UCSD-AML1 (cell line): ENCODE results near the gene SF3B2.
"Not testable (repeated sequence)": the region's sequence is repeated elsewhere in the genome, so short reads cannot be mapped to it uniquely, and the experiment has no call there.

Experiments used
- DNase-seq: peaks from one replicate; lab custom pipeline; 2025; ENCODE audit not compliant: unreplicated experiment; lab: John Stamatoyannopoulos, UW

SF3B2 gene

DNA sequence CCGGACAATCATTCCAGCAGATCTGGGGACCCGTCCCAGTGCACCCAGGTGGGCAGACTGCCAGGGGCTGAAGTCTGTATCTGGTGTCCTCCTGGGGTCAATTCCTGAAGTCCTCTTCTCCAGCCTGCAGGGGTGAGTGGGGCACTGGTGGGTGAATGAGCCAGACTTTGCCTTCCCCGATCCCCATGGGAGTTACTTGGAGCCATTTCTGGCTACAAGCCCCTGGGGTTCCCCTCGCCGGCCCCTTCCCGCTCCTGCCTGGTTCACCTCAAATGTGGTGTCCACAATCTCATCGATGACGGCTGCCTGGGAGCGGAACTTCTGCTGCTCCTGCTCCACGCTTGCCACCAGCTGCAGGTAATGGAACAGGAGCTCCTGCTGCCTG lies 35.4 kb upstream of the SF3B2 start:
- no peak for DNase-seq

DNA sequence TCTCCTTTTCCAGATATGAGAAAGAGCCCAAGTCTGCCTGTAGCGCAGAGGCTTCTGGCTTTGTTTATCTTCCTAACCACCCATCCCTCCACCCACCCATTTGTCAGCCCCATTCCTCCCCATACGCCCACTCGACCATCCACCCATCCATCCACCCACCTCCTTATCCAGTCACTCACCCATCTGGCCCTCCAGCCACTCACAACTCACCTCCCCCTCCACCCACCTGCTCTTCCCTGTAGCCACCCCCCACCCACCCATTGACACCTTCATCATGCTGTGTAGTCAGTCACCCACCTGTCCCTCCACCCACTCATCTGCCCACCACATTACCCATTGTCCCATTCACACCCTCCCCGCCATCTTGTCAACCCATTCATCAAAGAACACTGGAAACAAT lies 34.8 kb upstream of the SF3B2 start:
- no peak for DNase-seq

GRCh38 chr11:66020212-66020611 lies 32.0 kb upstream of the SF3B2 start:
- DNase-seq = no peak

- DNase-seq = peak; percentile 81
Observed at GRCh38 chr11:66020618-66021357, 31.4 kb upstream of the SF3B2 start.

GRCh38 chr11:66022401-66023185 lies 29.6 kb upstream of the SF3B2 start:
- DNase-seq = peak; percentile 79

DNA sequence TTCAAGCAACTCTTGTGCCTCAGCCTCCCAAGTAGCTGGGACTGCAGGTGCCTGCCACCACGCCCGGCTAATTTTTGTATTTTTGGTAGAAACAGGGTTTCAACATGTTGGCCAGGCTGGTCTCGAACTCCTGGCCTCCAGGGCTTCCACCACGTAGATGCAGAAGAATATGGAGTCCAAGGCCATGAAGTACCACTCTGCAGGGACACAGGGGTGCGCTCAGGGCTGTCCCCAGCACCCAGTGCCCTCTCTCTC lies 29.1 kb upstream of the SF3B2 start:
- not testable (repeated sequence) for DNase-seq

DNA sequence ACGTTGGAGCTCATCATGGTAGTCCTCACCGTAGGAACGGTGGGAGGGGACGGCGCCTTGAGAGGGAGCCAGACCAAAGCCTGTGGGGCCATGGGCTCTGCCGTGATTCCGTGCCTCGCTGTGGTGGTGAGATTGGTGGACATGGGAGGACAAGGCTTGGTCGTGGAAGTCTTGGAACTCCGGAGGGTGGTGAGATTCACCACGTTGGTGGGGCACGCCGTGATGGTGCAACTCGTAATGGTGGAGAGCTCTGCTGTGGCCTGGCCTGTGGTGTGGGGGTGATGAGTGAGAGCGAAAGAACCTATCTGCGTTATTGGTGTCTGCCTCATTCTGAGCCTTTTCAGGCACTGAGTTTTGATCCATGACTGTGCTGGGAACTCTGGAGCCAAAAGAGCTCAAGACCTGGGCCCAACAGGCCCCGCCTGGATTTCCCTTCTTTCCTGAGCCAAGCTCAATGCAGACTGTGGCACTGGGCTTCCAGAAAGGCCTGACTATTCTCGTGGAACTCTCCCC lies 26.1 kb upstream of the SF3B2 start, which contains the start of gene CATSPER1:
Gene CATSPER1 (minus strand): TSS at position 463 of the 513 bp plus-strand sequence. CDS start 100 bp downstream, at position 363.
- DNase-seq = no peak

DNA sequence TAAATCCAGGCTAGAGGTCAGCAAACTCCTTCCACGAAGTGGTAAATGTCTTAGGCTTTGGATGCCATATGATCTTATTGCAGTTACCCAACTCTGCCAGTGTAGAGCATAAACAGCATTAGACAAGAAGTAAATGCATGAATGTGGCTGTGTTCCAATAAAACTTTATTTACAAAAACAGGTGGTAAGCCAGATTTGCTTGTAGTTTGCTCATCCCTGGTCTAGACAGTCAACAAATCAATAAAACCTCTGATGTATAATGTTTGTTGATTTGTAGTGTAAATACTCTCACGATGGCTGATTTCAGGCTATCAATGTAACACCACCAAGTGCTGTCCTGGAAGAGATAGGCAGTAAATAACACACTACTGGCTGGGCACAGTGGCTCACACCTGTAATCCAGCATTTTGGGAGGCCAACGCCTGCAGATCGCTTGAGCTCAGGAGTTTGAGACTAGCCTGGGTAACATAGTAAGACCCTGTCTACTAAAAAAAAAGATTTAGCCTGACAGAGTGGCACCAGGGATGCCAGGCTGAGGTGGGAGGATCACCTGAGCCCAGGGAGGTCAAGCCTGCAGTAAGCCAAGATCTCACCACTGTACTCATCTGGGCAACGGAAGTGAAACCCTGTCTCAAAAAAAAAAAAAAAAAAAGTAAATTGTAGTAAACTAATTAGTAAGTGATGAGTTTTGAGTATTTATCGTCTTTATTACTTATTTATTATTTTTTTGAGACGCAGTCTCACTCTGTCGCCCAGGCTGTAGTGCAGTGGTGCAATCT lies 19.0 kb upstream of the SF3B2 start:
- no peak for DNase-seq

DNA sequence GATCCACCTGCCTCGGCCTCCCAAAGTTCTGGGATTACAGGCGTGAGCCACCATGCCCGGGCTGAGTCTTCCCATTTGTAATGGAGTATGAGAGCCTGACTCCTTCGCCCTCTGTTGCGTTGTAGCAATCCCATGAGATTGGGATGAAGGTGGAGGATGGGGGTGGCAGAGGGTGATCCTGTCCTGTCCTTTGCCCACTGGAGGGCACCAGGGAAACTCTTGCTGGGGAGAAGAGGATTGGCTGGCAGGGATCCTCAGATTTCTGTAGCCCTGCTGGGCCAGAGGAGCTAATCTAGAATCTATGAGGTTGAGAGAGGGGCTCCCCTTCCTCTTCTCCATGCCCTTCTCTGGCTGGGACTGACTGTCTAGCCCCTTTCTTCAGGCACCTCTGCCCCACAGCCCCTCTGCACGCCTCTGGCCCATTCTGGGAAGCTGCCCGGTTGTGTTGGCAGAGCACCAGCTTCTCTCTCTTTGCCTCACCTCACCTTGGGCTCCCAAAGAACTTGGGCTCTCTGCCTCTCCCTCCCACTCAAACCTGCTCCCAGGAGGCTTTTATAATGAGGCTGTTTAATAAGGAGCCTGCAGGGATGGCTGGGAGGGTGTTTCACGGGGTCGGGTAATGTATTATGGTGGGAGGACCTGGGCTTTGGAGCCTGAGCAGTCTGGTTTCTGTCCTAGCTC lies 16.4 kb upstream of the SF3B2 start:
- DNase-seq = no peak

DNA sequence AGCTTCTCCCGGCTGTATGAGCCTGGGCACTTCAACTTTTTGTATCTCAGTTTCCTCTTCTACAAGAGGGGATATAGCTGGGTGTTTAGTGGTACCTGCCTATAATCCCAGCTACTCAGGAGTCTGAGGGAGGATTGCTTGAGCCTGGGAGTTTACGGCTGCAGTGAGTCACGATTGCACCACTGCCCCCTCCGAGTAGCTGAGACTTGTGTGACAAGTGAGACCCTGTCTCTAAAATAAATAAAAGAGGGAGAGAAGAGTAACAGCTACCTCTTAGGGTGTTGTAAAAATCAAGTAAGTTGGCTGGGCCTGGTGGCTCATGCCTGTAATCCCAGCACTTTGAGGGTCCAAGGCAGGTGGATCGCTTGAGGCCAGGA lies 15.8 kb upstream of the SF3B2 start:
- no peak for DNase-seq

- DNase-seq = no peak
Observed at GRCh38 chr11:66037327-66037726, 14.8 kb upstream of the SF3B2 start.

DNA sequence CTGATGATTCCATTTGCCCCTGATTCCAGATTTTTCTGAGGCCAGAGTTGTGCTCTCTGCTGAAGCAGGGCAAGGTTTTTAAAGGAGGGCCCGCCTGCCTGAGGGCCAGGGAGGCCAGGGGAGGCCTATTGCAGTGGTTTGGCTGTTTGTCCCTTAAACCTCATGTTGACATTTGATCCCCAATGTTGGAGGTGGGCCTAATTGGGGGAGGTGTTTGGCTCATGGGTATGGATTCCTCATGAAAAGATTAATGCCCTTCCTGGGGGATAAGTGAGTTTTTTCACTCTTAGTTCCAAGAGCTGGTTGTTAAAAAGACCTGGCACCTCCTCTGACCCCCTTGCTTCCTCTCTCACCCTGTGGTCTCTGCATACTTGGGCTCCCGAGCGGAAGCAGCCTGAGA lies 12.4 kb upstream of the SF3B2 start:
- no peak for DNase-seq

DNA sequence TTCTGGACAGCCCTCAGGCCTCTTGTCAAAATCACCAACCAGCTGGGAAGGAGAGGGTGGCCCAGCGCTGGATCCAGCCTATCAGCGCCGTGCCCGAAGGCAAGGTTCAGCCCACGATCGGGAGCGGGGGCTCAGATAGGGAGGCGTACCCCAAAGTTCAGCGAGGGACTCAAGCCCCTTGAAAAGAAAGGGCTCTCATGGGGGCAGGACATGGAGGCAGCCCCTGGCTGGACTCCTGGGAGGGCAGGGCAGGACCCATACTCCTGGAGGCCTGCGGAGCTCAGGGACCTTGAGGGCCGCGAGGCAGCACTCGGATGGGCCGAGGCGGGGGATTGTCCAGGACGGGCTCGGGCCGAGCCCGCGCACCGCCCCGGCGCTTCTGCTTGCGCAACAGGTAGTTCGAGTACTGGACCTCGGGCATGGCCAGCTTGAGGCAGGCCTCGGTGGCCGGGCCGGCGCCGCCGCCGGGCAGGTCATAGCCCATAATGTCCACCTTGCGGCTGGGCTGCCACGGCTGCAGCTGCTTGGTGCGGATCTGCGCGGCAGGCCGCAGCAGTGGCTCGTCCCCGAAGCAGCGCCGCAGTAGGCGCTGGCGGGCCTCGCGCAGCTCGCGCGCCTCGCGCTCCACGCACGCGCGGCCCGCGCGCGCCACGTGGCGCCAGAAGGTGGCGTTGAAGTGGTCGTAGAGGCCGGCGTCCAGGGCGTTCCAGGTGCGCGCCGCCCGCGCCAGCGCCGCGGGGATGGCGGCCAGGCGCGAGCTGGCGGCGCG lies 9.8 kb upstream of the SF3B2 start:
- DNase-seq = no peak

- no peak for DNase-seq
Observed at GRCh38 chr11:66042996-66043906, 8.9 kb upstream of the SF3B2 start.

DNA sequence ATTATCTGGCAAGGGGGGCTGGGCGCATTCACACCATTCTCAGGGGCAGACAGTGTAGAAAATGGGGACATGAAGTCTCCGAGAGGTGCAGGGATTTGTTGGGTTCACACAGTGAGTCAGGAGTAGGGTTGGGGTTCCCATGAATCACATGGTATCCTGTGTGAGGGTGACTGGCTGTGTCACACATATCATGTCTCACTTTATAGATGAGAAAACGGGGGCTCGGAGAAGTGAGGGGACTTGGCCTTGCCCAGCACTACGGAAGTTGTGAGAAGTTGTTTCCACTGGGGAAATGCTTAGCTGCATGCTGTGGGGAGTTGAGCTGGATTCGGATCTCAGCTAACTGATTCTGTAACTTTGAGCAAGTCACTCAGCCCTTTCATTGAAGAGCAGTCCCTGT lies 7.4 kb upstream of the SF3B2 start:
- no peak for DNase-seq

- peak; percentile 78 for DNase-seq
Observed at GRCh38 chr11:66045177-66045639, 7.0 kb upstream of the SF3B2 start.

DNA sequence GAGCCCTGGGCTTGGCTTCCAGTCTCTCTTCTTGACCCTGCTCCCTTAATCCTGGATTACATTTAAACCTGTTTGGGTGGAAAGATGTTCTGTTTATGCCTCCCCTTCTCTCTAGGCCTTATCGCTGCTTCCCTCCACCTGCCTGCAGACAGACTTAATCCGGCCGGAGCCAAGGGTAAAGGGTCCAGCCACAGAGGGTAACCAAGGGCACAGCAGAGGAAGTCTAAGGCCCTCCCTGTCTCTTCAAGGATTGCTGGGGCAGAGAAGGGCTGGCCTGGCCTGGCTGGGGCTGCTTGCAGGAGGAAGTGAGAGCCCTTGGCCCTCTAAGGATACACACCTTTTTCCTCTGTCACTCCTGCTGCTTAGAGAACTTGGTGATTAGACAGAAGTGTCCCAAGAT lies 5.3 kb upstream of the SF3B2 start:
- no peak for DNase-seq

DNA sequence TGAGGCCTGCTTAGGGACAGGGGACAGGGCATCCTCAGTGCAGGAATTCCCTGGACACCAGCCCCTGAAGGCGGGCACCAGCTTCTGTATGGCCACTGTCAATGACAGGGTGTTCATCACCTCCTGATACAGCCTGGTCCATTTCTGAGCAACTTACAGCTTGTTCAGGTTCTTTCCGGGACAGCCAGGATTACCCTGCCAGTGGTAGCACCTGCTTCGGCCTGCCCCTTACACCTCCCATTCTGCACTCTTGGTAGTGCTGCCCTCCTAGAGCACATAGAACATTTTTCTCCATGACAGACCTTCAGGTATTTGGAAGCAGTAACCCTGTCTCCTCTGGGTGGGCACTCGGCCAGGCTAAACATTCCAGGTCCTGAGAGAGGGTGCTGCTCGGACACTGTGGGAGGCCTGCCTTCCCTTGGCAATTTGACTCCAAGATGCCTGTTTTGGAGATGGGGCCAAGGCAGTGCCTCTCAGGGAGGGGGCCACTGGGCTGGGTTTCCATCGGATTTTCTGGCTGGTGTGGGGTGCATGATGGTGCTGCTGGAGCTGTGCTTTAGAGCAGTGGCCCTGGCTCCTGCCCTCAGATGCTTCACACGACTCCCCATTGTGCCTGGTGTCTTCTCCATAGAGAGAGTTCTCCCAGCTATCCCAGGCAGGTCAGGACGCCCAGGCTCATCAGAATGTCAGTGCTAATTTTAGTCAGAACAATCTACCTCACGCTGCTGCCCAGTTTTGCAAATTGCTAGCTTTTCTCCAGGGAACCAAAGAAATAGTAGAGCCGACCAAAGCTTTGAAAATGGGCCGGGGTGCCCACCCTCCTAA lies 4.4 kb upstream of the SF3B2 start:
- DNase-seq = no peak
